GM21529 (cell line): ENCODE measurements around the gene GNLY.
A peak's percentile ranks its signal among the peaks of the same experiment; 100 is the strongest.

Source experiments
- ATAC-seq: cut with Tn5 transposase; IDR thresholded peaks from one replicate; pipeline ENCODE4 v1.9.1; 2021; ENCODE audit not compliant: unreplicated experiment

GNLY gene

GRCh38 chr2:85741211-85741832, 47.2 kb downstream of the GNLY start:
- ATAC-seq, result no peak

GRCh38 chr2:85741833-85742455, 47.8 kb downstream of the GNLY start:
- no peak for ATAC-seq

- no peak for ATAC-seq
Measured at GRCh38 chr2:85743304-85743978, 49.3 kb downstream of the GNLY start.

- no peak for ATAC-seq
Measured at GRCh38 chr2:85744055-85744454, 49.9 kb downstream of the GNLY start.

- no peak for ATAC-seq
Measured at GRCh38 chr2:85744741-85745601, 50.8 kb downstream of the GNLY start.

GRCh38 chr2:85745619-85746018, 51.5 kb downstream of the GNLY start:
- ATAC-seq, result no peak

GRCh38 chr2:85746321-85747004, 52.3 kb downstream of the GNLY start:
- no peak for ATAC-seq

- ATAC-seq, result no peak
Measured at GRCh38 chr2:85747441-85747840, 53.3 kb downstream of the GNLY start.

GRCh38 chr2:85748039-85748734, 54.0 kb downstream of the GNLY start:
- ATAC-seq, result peak; percentile 73
